Measurements from ENCODE around the gene ABCA13. TPM values are rescaled to one million over a fixed set of nuclear protein-coding genes. Genes with fewer than 3 reads are reported as not detected.

Gene ABCA13
- total and polyA plus RNA-seq, 2 of the 4 experiments (the other 2 are of a cell fraction): under 0.01 to 0.07 TPM

DNA sequence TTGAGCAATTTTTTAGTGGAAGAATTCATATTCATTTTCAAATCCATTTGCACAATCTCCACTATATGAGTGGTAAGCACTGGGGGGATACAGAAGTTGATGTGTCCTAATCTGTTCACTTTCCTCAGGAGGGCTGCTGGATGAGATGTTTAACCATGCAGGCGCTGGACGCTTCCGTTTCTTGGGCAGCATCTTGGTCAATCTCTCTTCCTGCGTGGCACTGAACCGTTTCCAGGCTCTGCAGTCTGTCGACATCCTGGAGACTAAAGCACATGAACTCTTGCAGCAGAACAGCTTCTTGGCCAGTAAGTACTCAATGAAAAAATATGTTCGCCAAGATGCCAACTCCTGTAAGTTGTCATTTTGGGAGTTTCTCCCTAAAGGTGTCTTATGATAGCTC is 179.3 kb downstream of the ABCA13 start:
- Histone ChIP-seq H4K8ac (ENCODE audit: low read depth in 2 of 2, low read length in 2 of 2) (no peak overlapping the region), H3K27me3 (ENCODE audit: control insufficient read depth, insufficient read depth, low read length) (peaks cover 1% of the 10 kb centered on the region), H4K20me1 (ENCODE audit: insufficient read depth, low read length) (no peaks in the 10 kb centered on the region), H2AK5ac (ENCODE audit: low read depth, low read length) (no peak overlapping the region), H4K5ac (ENCODE audit: low read depth, low read length) (no peak overlapping the region), H3K18ac (ENCODE audit: low read depth, low read length) (no peak overlapping the region), H3K9me1 (ENCODE audit: insufficient read depth, low read length) (no peaks in the 10 kb centered on the region), H3K23ac (ENCODE audit: low read depth, low read length) (no peak overlapping the region), H3K56ac (ENCODE audit: extremely low read depth, insufficient read depth, low read length) (no peak overlapping the region), H2BK15ac (ENCODE audit: low read depth, low read length) (no peak overlapping the region), H2BK5ac (ENCODE audit: low read depth, low read length, poor library complexity, severe bottlenecking) (no peak overlapping the region), H3K79me1 (ENCODE audit: low read depth in 1 of 2, low read length in 2 of 2) (no peaks in the 10 kb centered on the region), H3K9ac (ENCODE audit: low read depth, low read length) (no peak overlapping the region), H3K4me2 (ENCODE audit: low read depth, low read length) (no peak overlapping the region), H2AFZ (replicated peaks; ENCODE audit: low read length, poor library complexity) (no peak overlapping the region), H3K14ac (replicated peaks; ENCODE audit: low read depth, low read length) (no peak overlapping the region), H2BK20ac (ENCODE audit: low read depth, low read length) (no peak overlapping the region), H4K91ac (ENCODE audit: insufficient read depth, low read depth, low read length) (no peak overlapping the region), H2AK9ac (replicated peaks; ENCODE audit: low read depth, low read length, poor library complexity) (no peak overlapping the region), H3K4me3 (ENCODE audit: insufficient read depth, low read depth, low read length) (no peak overlapping the region), H2BK120ac (ENCODE audit: low read depth, low read length) (no peak overlapping the region), H3K36me3 (ENCODE audit: control insufficient read depth, insufficient read depth, low read length) (no peaks in the 10 kb centered on the region), H3K27ac (ENCODE audit: insufficient read depth, low read length) (no peak overlapping the region), H3K4me1 (ENCODE audit: control insufficient read depth, insufficient read depth, low read length) (no peaks in the 10 kb centered on the region), H3K4ac (ENCODE audit: low read depth, low read length) (no peak overlapping the region), H3K9me3 (ENCODE audit: control insufficient read depth, insufficient read depth, low read length) (no peaks in the 10 kb centered on the region)
- ChIA-PET CTCF (no interaction called here), POLR2A (ENCODE audit: unreplicated experiment) (no interaction called here)
- in situ Hi-C loops (cut with MboI; ENCODE audit: low sequenced_read_pairs): no loop called here
- no peak for TF ChIP-seq MXI1 (IDR thresholded peaks at IDR 0.05; ENCODE audit: borderline replicate concordance, low read depth, low read length)
- no peak for TF ChIP-seq SMC3 (IDR thresholded peaks at IDR 0.05; ENCODE audit: low read depth, low read length)
- TF ChIP-seq FOS (IDR thresholded peaks at IDR 0.05; ENCODE audit: low read depth, low read length): no peak
- TF ChIP-seq BHLHE40 (IDR thresholded peaks at IDR 0.05; ENCODE audit: low read depth, low read length): no peak
- TF ChIP-seq POLR2A (IDR thresholded peaks at IDR 0.05; ENCODE audit: low read depth, low read length): no peak
- TF ChIP-seq, protein P1, sequence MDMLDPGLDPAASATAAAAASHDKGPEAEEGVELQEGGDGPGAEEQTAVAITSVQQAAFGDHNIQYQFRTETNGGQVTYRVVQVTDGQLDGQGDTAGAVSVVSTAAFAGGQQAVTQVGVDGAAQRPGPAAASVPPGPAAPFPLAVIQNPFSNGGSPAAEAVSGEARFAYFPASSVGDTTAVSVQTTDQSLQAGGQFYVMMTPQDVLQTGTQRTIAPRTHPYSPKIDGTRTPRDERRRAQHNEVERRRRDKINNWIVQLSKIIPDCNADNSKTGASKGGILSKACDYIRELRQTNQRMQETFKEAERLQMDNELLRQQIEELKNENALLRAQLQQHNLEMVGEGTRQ (IDR thresholded peaks at IDR 0.05; ENCODE audit: low read depth, low read length): no peak
- TF ChIP-seq RCOR1 (IDR thresholded peaks at IDR 0.05; ENCODE audit: insufficient replicate concordance, low read length): no peak
- TF ChIP-seq RAD21 (IDR thresholded peaks at IDR 0.05; ENCODE audit: low read length): no peak
- no peak for TF ChIP-seq RFX5 (IDR thresholded peaks at IDR 0.05; ENCODE audit: low read depth, low read length)
- TF ChIP-seq MAFK (IDR thresholded peaks at IDR 0.05; ENCODE audit: low read depth, low read length): no peak
- no peak for TF ChIP-seq CEBPB (IDR thresholded peaks at IDR 0.05; ENCODE audit: low read depth, low read length)
- 50% methylated on average over 2 of the region's 7 CpGs; no CpG with 5 or more reads in 1 of the 2 experiments for WGBS, 2 experiments (ENCODE audit: extremely low coverage in 2 of 2, insufficient read length in 1 of 2)
- BruUV-seq (replicated peaks): no TSS peak
- dilution Hi-C loops (cut with HindIII; ENCODE audit: low sequenced_read_pairs, unreplicated experiment): no loop called here
- intact Hi-C loops (cut with micrococcal nuclease): no loop called here
- ATAC-seq (ENCODE audit: low read depth) (no peak), DNase-seq (no peak)
